Gastroesophageal sphincter (tissue), 3 donors: ENCODE results near the gene TDP1.

ENCODE experiments used
- CTCF ChIP-seq, 4 experiments: fragments of 200-600 bp in 2 of 4; fragments of 450-650 bp in 2 of 4; sonication (generic) in 1 of 4; IDR thresholded peaks; one replicate each; pipeline ENCODE4 v1.5.1; 2017 to 2019; ENCODE audit warnings: antibody characterized with exemption in 4 of 4, mild to moderate bottlenecking in 2 of 4, moderate library complexity in 2 of 4
- EP300 ChIP-seq: sonication (generic); formaldehyde crosslinking; IDR thresholded peaks from one replicate; pipeline ENCODE4 v1.6.1; 2017; ENCODE audit warnings: antibody characterized with exemption, mild to moderate bottlenecking
- POLR2A ChIP-seq, 2 donors: fragments of 450-650 bp; IDR thresholded peaks; one replicate each; pipeline ENCODE4 v1.6.1; 2017; ENCODE audit warnings: antibody characterized with exemption in 2 of 2, mild to moderate bottlenecking in 2 of 2, moderate library complexity in 1 of 2

- TF ChIP-seq EP300, result no peak
- TF ChIP-seq CTCF (IDR thresholded peaks at IDR 0.05), result no peak
- no peak for TF ChIP-seq POLR2A (IDR thresholded peaks at IDR 0.05)
These were observed 67.6 kb downstream of the TDP1 start for GRCh38 chr14:90023176-90023896.
